K562 (cell line): ENCODE results near the gene TTC24. TPM values are rescaled to one million over a fixed set of nuclear protein-coding genes. Genes with fewer than 3 reads are reported as not detected.

ENCODE experiments used
- CBX5 ChIP-seq: IDR thresholded peaks from 2 replicates; pipeline ENCODE4 v1.6.1; 2014; ENCODE audit warnings: low read depth, borderline replicate concordance
- CSDE1 ChIP-seq, 2 experiments: fragments of 450-650 bp; IDR thresholded peaks; 2 replicates each; pipeline ENCODE4 v1.6.1; 2016; ENCODE audit warnings: mild to moderate bottlenecking in 1 of 2
- DACH1 ChIP-seq: fragments of 450-650 bp; IDR thresholded peaks from 2 replicates; pipeline ENCODE4 v1.6.1; 2018; ENCODE audit not compliant: partially characterized antibody
- HSF4 ChIP-seq: fragments of 250-450 bp; sonication (Bioruptor Pico); IDR thresholded peaks from 2 replicates; pipeline ENCODE4 v2.1.2; 2022; ENCODE audit warnings: mild to moderate bottlenecking, moderate library complexity, borderline replicate concordance
- L3MBTL2 ChIP-seq: fragments of 450-650 bp; IDR thresholded peaks from 2 replicates; pipeline ENCODE4 v1.6.1; 2016; ENCODE audit warnings: mild to moderate bottlenecking, moderate library complexity
- MYNN ChIP-seq, 2 experiments: sonication (generic); formaldehyde crosslinking in 1 of 2; IDR thresholded peaks; 2 replicates each; pipeline versions ENCODE4 v1.5.0 to v1.6.1; 2016 to 2020; ENCODE audit warnings: antibody characterized with exemption in 1 of 2, missing genetic modification reagents in 1 of 2
- SIN3B ChIP-seq: fragments of 450-650 bp; IDR thresholded peaks from 2 replicates; pipeline ENCODE4 v1.6.1; 2017; ENCODE audit warnings: low read depth, mild to moderate bottlenecking, moderate library complexity
- SPI1 ChIP-seq: IDR thresholded peaks from 2 replicates; pipeline ENCODE4 v1.6.1; 2011; ENCODE audit warnings: low read depth, low read length, control low read depth, borderline replicate concordance
- TCF3 ChIP-seq: sonication (generic); formaldehyde crosslinking; IDR thresholded peaks from 2 replicates; pipeline ENCODE4 v1.4.0; 2020; ENCODE audit warnings: mild to moderate bottlenecking, missing genetic modification reagents
- ZNF184 ChIP-seq: sonication (generic); formaldehyde crosslinking; IDR thresholded peaks from 2 replicates; pipeline ENCODE4 v1.5.0; 2020; ENCODE audit warnings: missing genetic modification reagents
- ZNF217 ChIP-seq: sonication (generic); formaldehyde crosslinking; IDR thresholded peaks from 2 replicates; pipeline ENCODE4 v1.8.0; 2022; ENCODE audit warnings: mild to moderate bottlenecking, missing genetic modification reagents
- ZNF584 ChIP-seq: fragments of 200-800 bp; sonication (Bioruptor generic); IDR thresholded peaks from 2 replicates; pipeline ENCODE4 v1.6.1; 2016; ENCODE audit warnings: low read depth, mild to moderate bottlenecking, missing genetic modification characterization, missing compliant biosample characterization
- ZNF830 ChIP-seq: fragments of 250-450 bp; sonication (Bioruptor Pico); IDR thresholded peaks from 2 replicates; pipeline ENCODE4 v1.5.0; 2021; ENCODE audit warnings: mild to moderate bottlenecking
- ZSCAN29 ChIP-seq: fragments of 450-650 bp; IDR thresholded peaks from 2 replicates; pipeline ENCODE4 v1.6.1; 2017
- polyA plus RNA-seq, 8 experiments: library from polyadenylated mRNA; depleted of rRNA in 4 of 8; stranded (reverse) in 5 of 8; unstranded in 3 of 8; fragments of >200 nt; fragmentation: Nextera tagmentation in 2 of 8; fragmentation: Illumina TruSeq in 1 of 8; extraction: Ambion mirVana in 2 of 8; extraction: Trizol in 1 of 8; gene quantifications; 2 replicates each; pipeline versions ENCODE4 v1.2.1 to v1.2.3, GENCODE V29; 2011 to 2014; ENCODE audit warnings: inconsistent platforms in 1 of 8, missing spikeins in 1 of 8
- total RNA-seq, 7 experiments: library from RNA; depleted of rRNA in 6 of 7; stranded (reverse); fragments of >200 nt in 6 of 7; fragmentation: Illumina TruSeq in 2 of 7; extraction: Trizol in 2 of 7; gene quantifications; 2 replicates each; pipeline versions ENCODE4 v1.2.1 to v1.2.3, GENCODE V29; 2011 to 2021; ENCODE audit warnings: low replicate concordance in 1 of 7
- TF ChIP-seq, protein P1 (sequence below): fragments of 250-450 bp; sonication (Bioruptor Pico); IDR thresholded peaks from 2 replicates; pipeline ENCODE4 v1.9.0; 2021; ENCODE audit warnings: mild to moderate bottlenecking, inconsistent platforms
- TF ChIP-seq, protein P2 (sequence below): fragments of 250-450 bp; sonication (Bioruptor Pico); IDR thresholded peaks from 2 replicates; pipeline ENCODE4 v1.4.0; 2020
- TF ChIP-seq, protein P3 (sequence below): fragments of 450-650 bp; formaldehyde crosslinking; IDR thresholded peaks from 2 replicates; pipeline ENCODE4 v1.4.0; 2020; ENCODE audit warnings: mild to moderate bottlenecking, mixed read lengths
- TF ChIP-seq, protein P4 (sequence below), 2 experiments: IDR thresholded peaks; 2 replicates each; pipeline ENCODE4 v1.6.1; 2012; ENCODE audit warnings: improper control_type of control experiment in 2 of 2, low read depth in 2 of 2, low read length in 2 of 2, borderline replicate concordance in 1 of 2
- TF ChIP-seq, protein P5 (sequence below), 3 experiments: IDR thresholded peaks in 2 of 3; conservative IDR thresholded peaks in 1 of 3; 2 replicates each; pipeline ENCODE4 v1.5.1; 2011 to 2012; ENCODE audit warnings: low read length in 3 of 3, mild to moderate bottlenecking in 3 of 3, control low read depth in 2 of 3, improper control_type of control experiment in 1 of 3, inconsistent platforms in 1 of 3, low read depth in 1 of 3, mixed read lengths in 1 of 3, moderate library complexity in 1 of 3; ENCODE audit not compliant: insufficient read depth in 2 of 3

Gene TTC24
- total and polyA plus RNA-seq, 9 of the 15 experiments (the other 6 are each of a cell fraction or from before 2014, with no cell fraction given) = not detected

DNA sequence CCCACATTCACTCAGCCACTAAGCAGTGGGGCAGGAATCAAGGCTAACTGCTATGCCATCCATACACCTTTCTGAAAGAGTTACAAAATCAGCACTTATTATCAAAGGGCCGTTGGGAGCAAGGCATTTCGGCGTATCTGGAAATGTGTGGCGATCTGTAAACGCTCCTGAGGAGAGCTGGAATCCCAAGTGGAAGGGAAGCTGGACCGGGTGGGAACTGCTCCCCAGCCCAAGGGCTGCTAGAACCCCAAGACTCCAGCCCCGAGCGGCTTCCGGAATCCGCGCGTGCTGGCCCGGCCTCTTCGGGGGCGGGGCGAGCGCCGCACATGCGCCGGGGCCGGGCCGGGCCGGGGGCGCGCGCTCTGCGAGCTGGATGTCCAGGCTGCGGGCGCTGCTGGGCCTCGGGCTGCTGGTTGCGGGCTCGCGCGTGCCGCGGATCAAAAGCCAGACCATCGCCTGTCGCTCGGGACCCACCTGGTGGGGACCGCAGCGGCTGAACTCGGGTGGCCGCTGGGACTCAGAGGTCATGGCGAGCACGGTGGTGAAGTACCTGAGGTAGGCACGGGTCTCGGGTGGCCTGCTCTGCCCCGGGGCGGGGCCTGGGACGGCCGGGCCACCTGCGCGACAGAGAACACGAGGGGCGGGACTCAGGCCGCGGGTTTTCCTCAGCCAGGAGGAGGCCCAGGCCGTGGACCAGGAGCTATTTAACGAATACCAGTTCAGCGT, 12.1 kb downstream of the TTC24 start, which contains the start of gene NAXE (continued):
- TF ChIP-seq, protein P1, sequence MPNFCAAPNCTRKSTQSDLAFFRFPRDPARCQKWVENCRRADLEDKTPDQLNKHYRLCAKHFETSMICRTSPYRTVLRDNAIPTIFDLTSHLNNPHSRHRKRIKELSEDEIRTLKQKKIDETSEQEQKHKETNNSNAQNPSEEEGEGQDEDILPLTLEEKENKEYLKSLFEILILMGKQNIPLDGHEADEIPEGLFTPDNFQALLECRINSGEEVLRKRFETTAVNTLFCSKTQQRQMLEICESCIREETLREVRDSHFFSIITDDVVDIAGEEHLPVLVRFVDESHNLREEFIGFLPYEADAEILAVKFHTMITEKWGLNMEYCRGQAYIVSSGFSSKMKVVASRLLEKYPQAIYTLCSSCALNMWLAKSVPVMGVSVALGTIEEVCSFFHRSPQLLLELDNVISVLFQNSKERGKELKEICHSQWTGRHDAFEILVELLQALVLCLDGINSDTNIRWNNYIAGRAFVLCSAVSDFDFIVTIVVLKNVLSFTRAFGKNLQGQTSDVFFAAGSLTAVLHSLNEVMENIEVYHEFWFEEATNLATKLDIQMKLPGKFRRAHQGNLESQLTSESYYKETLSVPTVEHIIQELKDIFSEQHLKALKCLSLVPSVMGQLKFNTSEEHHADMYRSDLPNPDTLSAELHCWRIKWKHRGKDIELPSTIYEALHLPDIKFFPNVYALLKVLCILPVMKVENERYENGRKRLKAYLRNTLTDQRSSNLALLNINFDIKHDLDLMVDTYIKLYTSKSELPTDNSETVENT (CRISPR knock-in tag) = no peak
- TF ChIP-seq CBX5 (no peak), DACH1 (no peak), SPI1 (0 out of 2 replicates have a peak, but pooled peaks have one; percentile 0), ZNF830 (CRISPR knock-in tag) (no peak), ZNF217 (CRISPR knock-in tag) (no peak), HSF4 (CRISPR knock-in tag) (no peak), ZNF184 (CRISPR knock-in tag) (no peak), ZNF584 (CRISPR knock-in tag) (no peak; the same call in 1 of the 2 replicates), MYNN (IDR thresholded peaks at IDR 0.05) (no peak), MYNN (CRISPR knock-in tag; IDR thresholded peaks at IDR 0.05) (no peak), SIN3B (peak; percentile 50), CSDE1 (IDR thresholded peaks at IDR 0.05) (no peak), L3MBTL2 (peak; percentile 79), TCF3 (no peak), ZSCAN29 (no peak)
- TF ChIP-seq, protein P2, sequence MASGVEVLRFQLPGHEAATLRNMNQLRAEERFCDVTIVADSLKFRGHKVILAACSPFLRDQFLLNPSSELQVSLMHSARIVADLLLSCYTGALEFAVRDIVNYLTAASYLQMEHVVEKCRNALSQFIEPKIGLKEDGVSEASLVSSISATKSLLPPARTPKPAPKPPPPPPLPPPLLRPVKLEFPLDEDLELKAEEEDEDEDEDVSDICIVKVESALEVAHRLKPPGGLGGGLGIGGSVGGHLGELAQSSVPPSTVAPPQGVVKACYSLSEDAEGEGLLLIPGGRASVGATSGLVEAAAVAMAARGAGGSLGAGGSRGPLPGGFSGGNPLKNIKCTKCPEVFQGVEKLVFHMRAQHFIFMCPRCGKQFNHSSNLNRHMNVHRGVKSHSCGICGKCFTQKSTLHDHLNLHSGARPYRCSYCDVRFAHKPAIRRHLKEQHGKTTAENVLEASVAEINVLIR (CRISPR knock-in tag) = no peak
- TF ChIP-seq, protein P3, sequence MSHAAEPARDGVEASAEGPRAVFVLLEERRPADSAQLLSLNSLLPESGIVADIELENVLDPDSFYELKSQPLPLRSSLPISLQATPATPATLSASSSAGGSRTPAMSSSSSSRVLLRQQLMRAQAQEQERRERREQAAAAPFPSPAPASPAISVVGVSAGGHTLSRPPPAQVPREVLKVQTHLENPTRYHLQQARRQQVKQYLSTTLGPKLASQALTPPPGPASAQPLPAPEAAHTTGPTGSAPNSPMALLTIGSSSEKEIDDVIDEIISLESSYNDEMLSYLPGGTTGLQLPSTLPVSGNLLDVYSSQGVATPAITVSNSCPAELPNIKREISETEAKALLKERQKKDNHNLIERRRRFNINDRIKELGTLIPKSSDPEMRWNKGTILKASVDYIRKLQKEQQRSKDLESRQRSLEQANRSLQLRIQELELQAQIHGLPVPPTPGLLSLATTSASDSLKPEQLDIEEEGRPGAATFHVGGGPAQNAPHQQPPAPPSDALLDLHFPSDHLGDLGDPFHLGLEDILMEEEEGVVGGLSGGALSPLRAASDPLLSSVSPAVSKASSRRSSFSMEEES (CRISPR knock-in tag) = no peak
- TF ChIP-seq, protein P4, sequence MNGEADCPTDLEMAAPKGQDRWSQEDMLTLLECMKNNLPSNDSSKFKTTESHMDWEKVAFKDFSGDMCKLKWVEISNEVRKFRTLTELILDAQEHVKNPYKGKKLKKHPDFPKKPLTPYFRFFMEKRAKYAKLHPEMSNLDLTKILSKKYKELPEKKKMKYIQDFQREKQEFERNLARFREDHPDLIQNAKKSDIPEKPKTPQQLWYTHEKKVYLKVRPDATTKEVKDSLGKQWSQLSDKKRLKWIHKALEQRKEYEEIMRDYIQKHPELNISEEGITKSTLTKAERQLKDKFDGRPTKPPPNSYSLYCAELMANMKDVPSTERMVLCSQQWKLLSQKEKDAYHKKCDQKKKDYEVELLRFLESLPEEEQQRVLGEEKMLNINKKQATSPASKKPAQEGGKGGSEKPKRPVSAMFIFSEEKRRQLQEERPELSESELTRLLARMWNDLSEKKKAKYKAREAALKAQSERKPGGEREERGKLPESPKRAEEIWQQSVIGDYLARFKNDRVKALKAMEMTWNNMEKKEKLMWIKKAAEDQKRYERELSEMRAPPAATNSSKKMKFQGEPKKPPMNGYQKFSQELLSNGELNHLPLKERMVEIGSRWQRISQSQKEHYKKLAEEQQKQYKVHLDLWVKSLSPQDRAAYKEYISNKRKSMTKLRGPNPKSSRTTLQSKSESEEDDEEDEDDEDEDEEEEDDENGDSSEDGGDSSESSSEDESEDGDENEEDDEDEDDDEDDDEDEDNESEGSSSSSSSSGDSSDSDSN (IDR thresholded peaks at IDR 0.05; ENCODE audit: borderline replicate concordance in 1 of 2, low read depth in 2 of 2, low read length in 2 of 2) = 0 out of 4 replicates have a peak, but pooled peaks of 1 of the 2 experiments have one; percentile 36
- TF ChIP-seq, protein P5, sequence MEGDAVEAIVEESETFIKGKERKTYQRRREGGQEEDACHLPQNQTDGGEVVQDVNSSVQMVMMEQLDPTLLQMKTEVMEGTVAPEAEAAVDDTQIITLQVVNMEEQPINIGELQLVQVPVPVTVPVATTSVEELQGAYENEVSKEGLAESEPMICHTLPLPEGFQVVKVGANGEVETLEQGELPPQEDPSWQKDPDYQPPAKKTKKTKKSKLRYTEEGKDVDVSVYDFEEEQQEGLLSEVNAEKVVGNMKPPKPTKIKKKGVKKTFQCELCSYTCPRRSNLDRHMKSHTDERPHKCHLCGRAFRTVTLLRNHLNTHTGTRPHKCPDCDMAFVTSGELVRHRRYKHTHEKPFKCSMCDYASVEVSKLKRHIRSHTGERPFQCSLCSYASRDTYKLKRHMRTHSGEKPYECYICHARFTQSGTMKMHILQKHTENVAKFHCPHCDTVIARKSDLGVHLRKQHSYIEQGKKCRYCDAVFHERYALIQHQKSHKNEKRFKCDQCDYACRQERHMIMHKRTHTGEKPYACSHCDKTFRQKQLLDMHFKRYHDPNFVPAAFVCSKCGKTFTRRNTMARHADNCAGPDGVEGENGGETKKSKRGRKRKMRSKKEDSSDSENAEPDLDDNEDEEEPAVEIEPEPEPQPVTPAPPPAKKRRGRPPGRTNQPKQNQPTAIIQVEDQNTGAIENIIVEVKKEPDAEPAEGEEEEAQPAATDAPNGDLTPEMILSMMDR (IDR thresholded peaks at IDR 0.05 in 2 of 3, conservative IDR thresholded peaks at IDR 0.05 in 1 of 3; ENCODE audit: insufficient read depth in 2 of 3, low read depth in 1 of 3, low read length in 3 of 3) = no peak
